SK-N-SH treated with all-trans-retinoic acid at 6 μM for 48 hours (cell line): Measurements from ENCODE around the gene B4GALT6.

Experiments used
- ATAC-seq: fragments of 200-7000 bp; cut with Tn5 transposase; 3 replicates; pipeline ENCODE4 v1.9.1; 2020; ENCODE audit warnings: mild to moderate bottlenecking, moderate library complexity
- ARNTL ChIP-seq: fragments of 450-650 bp; formaldehyde crosslinking; IDR thresholded peaks from 2 replicates; pipeline ENCODE4 v1.5.0; 2020; ENCODE audit warnings: low read depth, mild to moderate bottlenecking, moderate library complexity, borderline replicate concordance
- BACH2 ChIP-seq: fragments of 250-450 bp; sonication (Bioruptor Pico); IDR thresholded peaks from 2 replicates; pipeline ENCODE4 v1.9.0; 2021; ENCODE audit warnings: mild to moderate bottlenecking, borderline replicate concordance
- CREB5 ChIP-seq: fragments of 250-450 bp; sonication (Bioruptor Pico); IDR thresholded peaks from 2 replicates; pipeline ENCODE4 v1.5.1; 2020; ENCODE audit warnings: low read depth, mild to moderate bottlenecking, moderate library complexity
- ESRRG ChIP-seq: fragments of 250-450 bp; sonication (Bioruptor Pico); IDR thresholded peaks from 2 replicates; pipeline ENCODE4 v1.6.1; 2021; ENCODE audit warnings: mild to moderate bottlenecking
- GLIS3 ChIP-seq: fragments of 250-450 bp; sonication (Bioruptor Pico); IDR thresholded peaks from 2 replicates; pipeline ENCODE4 v1.5.0; 2020; ENCODE audit warnings: mild to moderate bottlenecking, moderate library complexity
- OSR1 ChIP-seq: fragments of 250-450 bp; sonication (Bioruptor Pico); IDR thresholded peaks from 2 replicates; pipeline ENCODE4 v1.8.0; 2022; ENCODE audit warnings: moderate library complexity, mild to moderate bottlenecking, inconsistent platforms
- POU6F1 ChIP-seq: fragments of 250-450 bp; sonication (Bioruptor Pico); IDR thresholded peaks from 2 replicates; pipeline ENCODE4 v1.8.0; 2021; ENCODE audit warnings: low read depth, mild to moderate bottlenecking, moderate library complexity, borderline replicate concordance
- PPARA ChIP-seq: fragments of 250-450 bp; sonication (Bioruptor Pico); IDR thresholded peaks from 2 replicates; pipeline ENCODE4 v1.5.0; 2020; ENCODE audit warnings: mild to moderate bottlenecking, borderline replicate concordance
- SNAI2 ChIP-seq: fragments of 250-450 bp; sonication (Bioruptor Pico); IDR thresholded peaks from 2 replicates; pipeline ENCODE4 v1.5.0; 2020; ENCODE audit warnings: mild to moderate bottlenecking, moderate library complexity
- TCF4 ChIP-seq: fragments of 250-450 bp; sonication (Bioruptor Pico); IDR thresholded peaks from 2 replicates; pipeline ENCODE4 v1.8.0; 2021; ENCODE audit warnings: mild to moderate bottlenecking, moderate library complexity, borderline replicate concordance
- TOX ChIP-seq: fragments of 250-450 bp; sonication (Bioruptor Pico); IDR thresholded peaks from 2 replicates; pipeline ENCODE4 v1.8.0; 2021; ENCODE audit warnings: mild to moderate bottlenecking, moderate library complexity, borderline replicate concordance
- ZC3H10 ChIP-seq: fragments of 250-450 bp; sonication (Bioruptor Pico); IDR thresholded peaks from 2 replicates; pipeline ENCODE4 v1.5.1; 2021; ENCODE audit warnings: mild to moderate bottlenecking, moderate library complexity
- ZFP3 ChIP-seq: fragments of 250-450 bp; sonication (Bioruptor Pico); IDR thresholded peaks from 2 replicates; pipeline ENCODE4 v1.5.0; 2020; ENCODE audit warnings: mild to moderate bottlenecking, moderate library complexity
- ZFP30 ChIP-seq: fragments of 450-650 bp; formaldehyde crosslinking; IDR thresholded peaks from 2 replicates; pipeline ENCODE4 v1.5.0; 2022; ENCODE audit warnings: mild to moderate bottlenecking, moderate library complexity
- ZNF565 ChIP-seq: fragments of 450-650 bp; formaldehyde crosslinking; conservative IDR thresholded peaks from 2 replicates; pipeline ENCODE4 v1.5.0; 2020; ENCODE audit warnings: low read depth, mild to moderate bottlenecking, moderate library complexity
- ZNF70 ChIP-seq: fragments of 450-650 bp; formaldehyde crosslinking; IDR thresholded peaks from 2 replicates; pipeline ENCODE4 v1.5.0; 2020; ENCODE audit warnings: mild to moderate bottlenecking, moderate library complexity
- ZNF8 ChIP-seq: fragments of 450-650 bp; formaldehyde crosslinking; IDR thresholded peaks from 2 replicates; pipeline ENCODE4 v1.5.0; 2020; ENCODE audit warnings: mild to moderate bottlenecking, moderate library complexity
- TF ChIP-seq, protein P1 (sequence below): fragments of 250-450 bp; sonication (Bioruptor Pico); IDR thresholded peaks from 2 replicates; pipeline ENCODE4 v1.5.0; 2020; ENCODE audit warnings: mild to moderate bottlenecking, moderate library complexity
- TF ChIP-seq, protein P2 (sequence below): fragments of 250-450 bp; sonication (Bioruptor Pico); IDR thresholded peaks from 2 replicates; pipeline ENCODE4 v1.8.0; 2020; ENCODE audit warnings: mild to moderate bottlenecking, moderate library complexity, borderline replicate concordance
- TF ChIP-seq, protein P3 (sequence below): fragments of 250-450 bp; sonication (Bioruptor Pico); IDR thresholded peaks from 2 replicates; pipeline ENCODE4 v1.5.1; 2021; ENCODE audit warnings: mild to moderate bottlenecking, moderate library complexity

Gene B4GALT6

DNA sequence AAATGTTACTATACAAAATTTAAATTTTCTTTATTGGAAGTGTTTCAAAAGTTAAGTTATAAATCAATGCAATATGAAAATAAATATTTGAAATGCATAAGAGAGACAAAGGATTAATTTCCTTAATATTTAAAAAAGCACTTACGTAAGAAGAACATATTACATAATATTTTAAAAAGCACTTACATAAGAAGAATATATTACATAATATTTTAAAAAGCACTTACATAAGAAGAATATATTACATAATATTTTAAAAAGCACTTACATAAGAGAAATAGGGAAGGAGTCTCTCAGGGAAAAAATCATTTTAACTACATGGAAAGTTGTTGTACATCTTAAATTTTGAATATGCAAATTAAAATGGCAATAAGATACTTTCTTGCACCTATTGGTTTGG lies 17.4 kb upstream of the B4GALT6 start:
- TF ChIP-seq ZNF8 (CRISPR knock-in tag) (no peak), BACH2 (CRISPR knock-in tag) (no peak), ESRRG (CRISPR knock-in tag) (no peak), TCF4 (CRISPR knock-in tag) (no peak), SNAI2 (CRISPR knock-in tag) (no peak), TOX (CRISPR knock-in tag) (no peak), GLIS3 (CRISPR knock-in tag) (no peak), ZNF565 (no peak), ZFP3 (CRISPR knock-in tag) (no peak), POU6F1 (CRISPR knock-in tag) (no peak), ZC3H10 (CRISPR knock-in tag) (no peak), PPARA (CRISPR knock-in tag) (no peak), ZFP30 (CRISPR knock-in tag) (no peak), OSR1 (CRISPR knock-in tag) (no peak), ARNTL (CRISPR knock-in tag) (no peak)
- TF ChIP-seq, protein P1, sequence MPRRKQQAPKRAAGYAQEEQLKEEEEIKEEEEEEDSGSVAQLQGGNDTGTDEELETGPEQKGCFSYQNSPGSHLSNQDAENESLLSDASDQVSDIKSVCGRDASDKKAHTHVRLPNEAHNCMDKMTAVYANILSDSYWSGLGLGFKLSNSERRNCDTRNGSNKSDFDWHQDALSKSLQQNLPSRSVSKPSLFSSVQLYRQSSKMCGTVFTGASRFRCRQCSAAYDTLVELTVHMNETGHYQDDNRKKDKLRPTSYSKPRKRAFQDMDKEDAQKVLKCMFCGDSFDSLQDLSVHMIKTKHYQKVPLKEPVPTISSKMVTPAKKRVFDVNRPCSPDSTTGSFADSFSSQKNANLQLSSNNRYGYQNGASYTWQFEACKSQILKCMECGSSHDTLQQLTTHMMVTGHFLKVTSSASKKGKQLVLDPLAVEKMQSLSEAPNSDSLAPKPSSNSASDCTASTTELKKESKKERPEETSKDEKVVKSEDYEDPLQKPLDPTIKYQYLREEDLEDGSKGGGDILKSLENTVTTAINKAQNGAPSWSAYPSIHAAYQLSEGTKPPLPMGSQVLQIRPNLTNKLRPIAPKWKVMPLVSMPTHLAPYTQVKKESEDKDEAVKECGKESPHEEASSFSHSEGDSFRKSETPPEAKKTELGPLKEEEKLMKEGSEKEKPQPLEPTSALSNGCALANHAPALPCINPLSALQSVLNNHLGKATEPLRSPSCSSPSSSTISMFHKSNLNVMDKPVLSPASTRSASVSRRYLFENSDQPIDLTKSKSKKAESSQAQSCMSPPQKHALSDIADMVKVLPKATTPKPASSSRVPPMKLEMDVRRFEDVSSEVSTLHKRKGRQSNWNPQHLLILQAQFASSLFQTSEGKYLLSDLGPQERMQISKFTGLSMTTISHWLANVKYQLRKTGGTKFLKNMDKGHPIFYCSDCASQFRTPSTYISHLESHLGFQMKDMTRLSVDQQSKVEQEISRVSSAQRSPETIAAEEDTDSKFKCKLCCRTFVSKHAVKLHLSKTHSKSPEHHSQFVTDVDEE (CRISPR knock-in tag): no peak
- TF ChIP-seq, protein P2, sequence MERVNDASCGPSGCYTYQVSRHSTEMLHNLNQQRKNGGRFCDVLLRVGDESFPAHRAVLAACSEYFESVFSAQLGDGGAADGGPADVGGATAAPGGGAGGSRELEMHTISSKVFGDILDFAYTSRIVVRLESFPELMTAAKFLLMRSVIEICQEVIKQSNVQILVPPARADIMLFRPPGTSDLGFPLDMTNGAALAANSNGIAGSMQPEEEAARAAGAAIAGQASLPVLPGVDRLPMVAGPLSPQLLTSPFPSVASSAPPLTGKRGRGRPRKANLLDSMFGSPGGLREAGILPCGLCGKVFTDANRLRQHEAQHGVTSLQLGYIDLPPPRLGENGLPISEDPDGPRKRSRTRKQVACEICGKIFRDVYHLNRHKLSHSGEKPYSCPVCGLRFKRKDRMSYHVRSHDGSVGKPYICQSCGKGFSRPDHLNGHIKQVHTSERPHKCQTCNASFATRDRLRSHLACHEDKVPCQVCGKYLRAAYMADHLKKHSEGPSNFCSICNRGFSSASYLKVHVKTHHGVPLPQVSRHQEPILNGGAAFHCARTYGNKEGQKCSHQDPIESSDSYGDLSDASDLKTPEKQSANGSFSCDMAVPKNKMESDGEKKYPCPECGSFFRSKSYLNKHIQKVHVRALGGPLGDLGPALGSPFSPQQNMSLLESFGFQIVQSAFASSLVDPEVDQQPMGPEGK: no peak
- TF ChIP-seq, protein P3, sequence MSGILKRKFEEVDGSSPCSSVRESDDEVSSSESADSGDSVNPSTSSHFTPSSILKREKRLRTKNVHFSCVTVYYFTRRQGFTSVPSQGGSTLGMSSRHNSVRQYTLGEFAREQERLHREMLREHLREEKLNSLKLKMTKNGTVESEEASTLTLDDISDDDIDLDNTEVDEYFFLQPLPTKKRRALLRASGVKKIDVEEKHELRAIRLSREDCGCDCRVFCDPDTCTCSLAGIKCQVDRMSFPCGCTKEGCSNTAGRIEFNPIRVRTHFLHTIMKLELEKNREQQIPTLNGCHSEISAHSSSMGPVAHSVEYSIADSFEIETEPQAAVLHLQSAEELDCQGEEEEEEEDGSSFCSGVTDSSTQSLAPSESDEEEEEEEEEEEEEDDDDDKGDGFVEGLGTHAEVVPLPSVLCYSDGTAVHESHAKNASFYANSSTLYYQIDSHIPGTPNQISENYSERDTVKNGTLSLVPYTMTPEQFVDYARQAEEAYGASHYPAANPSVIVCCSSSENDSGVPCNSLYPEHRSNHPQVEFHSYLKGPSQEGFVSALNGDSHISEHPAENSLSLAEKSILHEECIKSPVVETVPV: no peak
- ATAC-seq: no peak

DNA sequence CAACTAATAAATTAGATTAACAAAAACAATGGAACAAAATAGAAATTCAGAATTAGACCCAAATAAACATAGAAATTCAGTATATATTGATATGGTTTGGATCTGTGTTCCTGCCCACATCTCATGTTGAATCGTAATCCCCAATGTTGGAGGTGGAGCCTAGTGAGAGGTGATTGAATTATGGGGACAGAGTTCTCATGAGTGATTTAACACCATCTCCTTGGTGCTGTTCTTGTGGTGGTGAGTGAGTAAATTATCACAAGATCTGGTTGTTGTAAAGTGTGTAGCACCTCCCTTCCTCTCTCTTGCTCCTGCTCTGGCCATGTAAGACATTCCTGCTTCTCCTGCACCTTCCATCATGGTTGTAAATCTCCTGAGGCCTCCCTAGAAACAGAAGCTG lies 16.6 kb upstream of the B4GALT6 start:
- ATAC-seq: no peak

More for the DNA sequence above, 16.6 kb upstream of the B4GALT6 start:
- TF ChIP-seq TCF4 (CRISPR knock-in tag): no peak
- TF ChIP-seq ZNF70 (CRISPR knock-in tag): no peak
- TF ChIP-seq, protein P1 (CRISPR knock-in tag): no peak
- TF ChIP-seq ZNF565: no peak
- no peak for TF ChIP-seq OSR1 (CRISPR knock-in tag)
- no peak for TF ChIP-seq POU6F1 (CRISPR knock-in tag)
- no peak for TF ChIP-seq SNAI2 (CRISPR knock-in tag)
- no peak for TF ChIP-seq CREB5
- TF ChIP-seq ARNTL (CRISPR knock-in tag): no peak
- TF ChIP-seq ZFP3 (CRISPR knock-in tag): no peak
- no peak for TF ChIP-seq PPARA (CRISPR knock-in tag)
- TF ChIP-seq ZNF8 (CRISPR knock-in tag): no peak
- no peak for TF ChIP-seq GLIS3 (CRISPR knock-in tag)
- TF ChIP-seq, protein P2: no peak
- no peak for TF ChIP-seq ZC3H10 (CRISPR knock-in tag)
